HCT116 (cell line): ENCODE measurements around the gene SNX20.

ENCODE experiments used
- CTCF ChIP-seq, 3 experiments: fragments of 200-600 bp in 1 of 3; sonication (generic) in 1 of 3; IDR thresholded peaks in 2 of 3; conservative IDR thresholded peaks in 1 of 3; 2 replicates each; pipeline ENCODE4 v1.5.1; 2012 to 2017; ENCODE audit warnings: low read depth in 2 of 3, low read length in 2 of 3, antibody characterized with exemption in 1 of 3, borderline replicate concordance in 1 of 3, control low read depth in 1 of 3, mild to moderate bottlenecking in 1 of 3, mixed read lengths in 1 of 3, mixed run types in 1 of 3, moderate library complexity in 1 of 3; ENCODE audit not compliant: insufficient read depth in 1 of 3
- EZH2 ChIP-seq: fragments of 200-600 bp; sonication (generic); IDR thresholded peaks from 2 replicates; pipeline ENCODE4 v1.6.1; 2017; ENCODE audit warnings: antibody characterized with exemption, mixed run types
- EZH2phosphoT487 ChIP-seq: fragments of 200-600 bp; IDR thresholded peaks from 2 replicates; pipeline ENCODE4 v1.6.1; 2018; ENCODE audit warnings: antibody characterized with exemption, borderline replicate concordance
- MAX ChIP-seq: IDR thresholded peaks from 2 replicates; pipeline ENCODE4 v1.6.1; 2012
- POLR2A ChIP-seq: IDR thresholded peaks from 2 replicates; pipeline ENCODE4 v1.7.0; 2011; ENCODE audit warnings: borderline replicate concordance; ENCODE audit not compliant: insufficient read depth, insufficient read length; ENCODE audit errors: extremely low read depth
- POLR2AphosphoS5 ChIP-seq: IDR thresholded peaks from 2 replicates; pipeline ENCODE4 v1.6.1; 2011; ENCODE audit warnings: mild to moderate bottlenecking, low read depth, low read length, moderate library complexity
- RAD21 ChIP-seq: IDR thresholded peaks from 2 replicates; pipeline ENCODE4 v1.6.1; 2012; ENCODE audit warnings: low read depth, mild to moderate bottlenecking
- REST ChIP-seq: IDR thresholded peaks from 2 replicates; pipeline ENCODE4 v1.6.1; 2012; ENCODE audit warnings: low read depth
- SP1 ChIP-seq: IDR thresholded peaks from 2 replicates; pipeline ENCODE4 v1.6.1; 2012; ENCODE audit warnings: low read depth
- TCF7L2 ChIP-seq: IDR thresholded peaks from 2 replicates; pipeline ENCODE4 v1.7.0; 2011; ENCODE audit warnings: borderline replicate concordance, inconsistent platforms; ENCODE audit not compliant: insufficient read depth, insufficient read length; ENCODE audit errors: extremely low read depth
- ZFX ChIP-seq: fragments of 450-650 bp; IDR thresholded peaks from 2 replicates; pipeline ENCODE4 v1.6.1; 2017
- TF ChIP-seq, protein P1 (sequence below): IDR thresholded peaks from 2 replicates; pipeline ENCODE4 v1.6.1; 2011; ENCODE audit warnings: mild to moderate bottlenecking, low read length, moderate library complexity; ENCODE audit not compliant: insufficient replicate concordance; ENCODE audit errors: extremely low read depth

DNA sequence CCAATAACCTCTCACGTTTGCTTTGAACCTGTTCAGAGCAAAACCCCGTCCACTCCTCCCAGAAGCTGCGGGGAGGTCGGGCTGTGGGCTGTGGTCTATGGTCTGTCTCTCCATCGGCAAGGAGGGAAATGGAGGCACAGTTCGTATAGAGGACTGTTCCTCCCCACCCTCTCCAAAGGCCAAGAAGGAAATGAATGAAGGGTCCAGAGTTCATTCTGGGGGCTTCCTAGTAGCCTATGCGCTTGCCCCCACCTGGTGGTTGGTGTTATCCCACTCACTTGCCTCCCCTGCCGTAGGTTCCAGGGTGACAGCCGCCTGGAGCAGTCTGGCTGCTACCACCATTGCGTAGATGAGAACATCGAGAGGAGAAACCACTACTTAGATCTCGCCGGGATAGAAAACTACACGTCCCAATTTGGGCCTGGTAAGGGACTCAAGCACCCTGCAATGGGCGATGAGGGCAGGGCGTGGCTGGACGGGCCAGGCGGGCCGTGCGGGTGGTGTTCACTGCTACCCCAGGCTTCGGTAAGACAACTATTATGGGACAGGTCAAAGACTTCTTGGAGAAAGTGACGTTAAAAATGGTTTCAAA, 49.0 kb downstream of the SNX20 start:
- TF ChIP-seq ZFX, result no peak
- no peak for TF ChIP-seq EZH2phosphoT487
- no peak for TF ChIP-seq POLR2A
- TF ChIP-seq POLR2AphosphoS5, result no peak
- no peak for TF ChIP-seq EZH2
- no peak for TF ChIP-seq MAX
- no peak for TF ChIP-seq TCF7L2
- no peak for TF ChIP-seq RAD21
- no peak for TF ChIP-seq CTCF (IDR thresholded peaks at IDR 0.05 in 2 of 3, conservative IDR thresholded peaks at IDR 0.05 in 1 of 3; ENCODE audit: borderline replicate concordance in 1 of 3, insufficient read depth in 1 of 3, low read depth in 2 of 3, low read length in 2 of 3)
- no peak for TF ChIP-seq SP1
- TF ChIP-seq, protein P1, sequence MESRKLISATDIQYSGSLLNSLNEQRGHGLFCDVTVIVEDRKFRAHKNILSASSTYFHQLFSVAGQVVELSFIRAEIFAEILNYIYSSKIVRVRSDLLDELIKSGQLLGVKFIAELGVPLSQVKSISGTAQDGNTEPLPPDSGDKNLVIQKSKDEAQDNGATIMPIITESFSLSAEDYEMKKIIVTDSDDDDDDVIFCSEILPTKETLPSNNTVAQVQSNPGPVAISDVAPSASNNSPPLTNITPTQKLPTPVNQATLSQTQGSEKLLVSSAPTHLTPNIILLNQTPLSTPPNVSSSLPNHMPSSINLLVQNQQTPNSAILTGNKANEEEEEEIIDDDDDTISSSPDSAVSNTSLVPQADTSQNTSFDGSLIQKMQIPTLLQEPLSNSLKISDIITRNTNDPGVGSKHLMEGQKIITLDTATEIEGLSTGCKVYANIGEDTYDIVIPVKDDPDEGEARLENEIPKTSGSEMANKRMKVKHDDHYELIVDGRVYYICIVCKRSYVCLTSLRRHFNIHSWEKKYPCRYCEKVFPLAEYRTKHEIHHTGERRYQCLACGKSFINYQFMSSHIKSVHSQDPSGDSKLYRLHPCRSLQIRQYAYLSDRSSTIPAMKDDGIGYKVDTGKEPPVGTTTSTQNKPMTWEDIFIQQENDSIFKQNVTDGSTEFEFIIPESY, result no peak
- TF ChIP-seq REST, result no peak
